ENCODE measurements around the gene SBF1. TPM values are rescaled to one million over a fixed set of nuclear protein-coding genes. Genes with fewer than 3 reads are reported as not detected.
"Not testable (repeated sequence)": the region's sequence is repeated elsewhere in the genome, so short reads cannot be mapped to it uniquely, and the experiment has no call there.

The SBF1 gene
- total RNA-seq, 1 experiment from 2014 or later, result 84.8 TPM

GRCh38 chr22:50419116-50419515 lies 55.7 kb downstream of the SBF1 start:
- in situ Hi-C loops (cut with HindIII; ENCODE audit: low pct_unique_long_range_greater_than_20kb, low sequenced_read_pairs), result no loop called here
- no peak for DNase-seq (ENCODE audit: low read depth)

- in situ Hi-C loops (cut with HindIII; ENCODE audit: low pct_unique_long_range_greater_than_20kb, low sequenced_read_pairs), result no loop called here
- no peak for DNase-seq (ENCODE audit: low read depth)
Measured at GRCh38 chr22:50418624-50419023, 56.2 kb downstream of the SBF1 start.

GRCh38 chr22:50417411-50418210 lies 57.2 kb downstream of the SBF1 start:
- DNase-seq (ENCODE audit: low read depth), result no peak
- in situ Hi-C loops (cut with HindIII; ENCODE audit: low pct_unique_long_range_greater_than_20kb, low sequenced_read_pairs), result no loop called here

GRCh38 chr22:50416996-50417395 lies 57.8 kb downstream of the SBF1 start:
- in situ Hi-C loops (cut with HindIII; ENCODE audit: low pct_unique_long_range_greater_than_20kb, low sequenced_read_pairs), result no loop called here
- DNase-seq (ENCODE audit: low read depth), result no peak

GRCh38 chr22:50415426-50415825 lies 59.4 kb downstream of the SBF1 start:
- DNase-seq (ENCODE audit: low read depth), result no peak
- in situ Hi-C loops (cut with HindIII; ENCODE audit: low pct_unique_long_range_greater_than_20kb, low sequenced_read_pairs), result no loop called here

GRCh38 chr22:50414476-50415248 lies 60.2 kb downstream of the SBF1 start:
- in situ Hi-C loops (cut with HindIII; ENCODE audit: low pct_unique_long_range_greater_than_20kb, low sequenced_read_pairs), result no loop called here
- no peak for DNase-seq (ENCODE audit: low read depth)

- in situ Hi-C loops (cut with HindIII; ENCODE audit: low pct_unique_long_range_greater_than_20kb, low sequenced_read_pairs); DNase-seq (ENCODE audit: low read depth): not testable (repeated sequence)
Measured at GRCh38 chr22:50408954-50409353, 65.9 kb downstream of the SBF1 start.

- no peak for DNase-seq (ENCODE audit: low read depth)
- in situ Hi-C loops (cut with HindIII; ENCODE audit: low pct_unique_long_range_greater_than_20kb, low sequenced_read_pairs), result no loop called here
Measured at GRCh38 chr22:50408311-50408710, 66.5 kb downstream of the SBF1 start.

- in situ Hi-C loops (cut with HindIII; ENCODE audit: low pct_unique_long_range_greater_than_20kb, low sequenced_read_pairs), result no loop called here
- DNase-seq (ENCODE audit: low read depth), result no peak
Measured at GRCh38 chr22:50406416-50407170, 68.2 kb downstream of the SBF1 start.

GRCh38 chr22:50403701-50404101 lies 71.1 kb downstream of the SBF1 start:
- in situ Hi-C loops (cut with HindIII; ENCODE audit: low pct_unique_long_range_greater_than_20kb, low sequenced_read_pairs), result no loop called here

GRCh38 chr22:50401907-50402306 lies 72.9 kb downstream of the SBF1 start:
- in situ Hi-C loops (cut with HindIII; ENCODE audit: low pct_unique_long_range_greater_than_20kb, low sequenced_read_pairs), result no loop called here
- no peak for DNase-seq (ENCODE audit: low read depth)

More at GRCh38 chr22:50403701-50404101, 71.1 kb downstream of the SBF1 start:
- DNase-seq (ENCODE audit: low read depth), result no peak

GRCh38 chr22:50400931-50401330 lies 73.9 kb downstream of the SBF1 start:
- no peak for DNase-seq (ENCODE audit: low read depth)
- in situ Hi-C loops (cut with HindIII; ENCODE audit: low pct_unique_long_range_greater_than_20kb, low sequenced_read_pairs), result no loop called here

GRCh38 chr22:50400406-50400805 lies 74.4 kb downstream of the SBF1 start:
- in situ Hi-C loops (cut with HindIII; ENCODE audit: low pct_unique_long_range_greater_than_20kb, low sequenced_read_pairs), result no loop called here

GRCh38 chr22:50399751-50400331 lies 75.0 kb downstream of the SBF1 start:
- DNase-seq (ENCODE audit: low read depth), result peak; percentile 17
- in situ Hi-C loops (cut with HindIII; ENCODE audit: low pct_unique_long_range_greater_than_20kb, low sequenced_read_pairs), result no loop called here

More at GRCh38 chr22:50400406-50400805, 74.4 kb downstream of the SBF1 start:
- no peak for DNase-seq (ENCODE audit: low read depth)

GRCh38 chr22:50398831-50399648 lies 75.8 kb downstream of the SBF1 start:
- DNase-seq (ENCODE audit: low read depth), result peak; percentile 63
- in situ Hi-C loops (cut with HindIII; ENCODE audit: low pct_unique_long_range_greater_than_20kb, low sequenced_read_pairs), result no loop called here

- DNase-seq (ENCODE audit: low read depth); in situ Hi-C loops (cut with HindIII; ENCODE audit: low pct_unique_long_range_greater_than_20kb, low sequenced_read_pairs): not testable (repeated sequence)
Measured at GRCh38 chr22:50397371-50398060, 77.3 kb downstream of the SBF1 start.

- peak; percentile 51 for DNase-seq (ENCODE audit: low read depth)
Measured at GRCh38 chr22:50396751-50397370, 78.0 kb downstream of the SBF1 start.

More at GRCh38 chr22:50396751-50397370, 78.0 kb downstream of the SBF1 start:
- in situ Hi-C loops (cut with HindIII; ENCODE audit: low pct_unique_long_range_greater_than_20kb, low sequenced_read_pairs), result no loop called here

Data from Caki2 (cell line).